ELR (cell line): ENCODE data around the gene ADCK1.
"Not testable (repeated sequence)": the region's sequence is repeated elsewhere in the genome, so short reads cannot be mapped to it uniquely, and the experiment has no call there.

Experiments
- DNase-seq: peaks from one replicate; pipeline ENCODE4 v3.0.0-alpha.2; 2015; ENCODE audit warnings: low read depth

The ADCK1 gene

DNA sequence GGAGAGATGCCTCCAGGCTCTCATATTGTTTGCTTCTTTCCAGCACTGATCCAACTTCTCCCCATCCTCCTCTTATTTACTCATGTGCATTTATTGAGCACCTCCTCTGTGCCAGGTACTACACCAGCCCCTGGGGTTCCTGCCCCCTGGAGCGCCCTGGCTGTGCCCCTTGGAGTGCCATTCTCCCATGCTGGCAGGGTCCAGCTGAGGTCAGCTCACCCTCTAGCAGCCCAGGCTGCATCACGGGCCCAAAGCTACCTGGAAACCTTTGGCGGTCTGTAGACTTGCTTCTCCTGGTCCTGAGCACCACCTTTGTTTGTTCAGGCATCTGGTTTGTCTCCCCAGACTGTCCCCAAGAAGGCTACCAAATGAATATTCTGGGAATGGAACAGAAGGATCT is 67.0 kb downstream of the ADCK1 start:
- no peak for DNase-seq

DNA sequence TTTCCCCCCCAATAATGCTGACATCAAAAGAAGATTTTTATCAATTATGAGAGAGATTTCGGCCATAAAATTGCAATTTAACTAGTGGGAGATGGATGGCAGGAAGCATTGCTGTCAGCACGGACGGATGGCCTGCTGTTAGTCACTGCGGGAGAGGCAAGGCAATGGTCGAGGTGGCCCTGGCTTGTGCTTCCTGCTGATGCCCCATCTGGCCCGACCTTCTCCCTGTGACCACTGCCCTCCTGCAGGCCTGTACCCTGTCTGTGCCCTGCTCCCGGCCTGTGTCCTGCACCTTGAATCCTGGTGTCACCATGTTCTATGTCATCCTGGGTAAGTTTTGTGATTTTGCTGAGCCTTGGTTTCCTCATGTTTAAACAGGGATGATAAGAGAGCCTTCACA is 67.6 kb downstream of the ADCK1 start:
- no peak for DNase-seq

DNA sequence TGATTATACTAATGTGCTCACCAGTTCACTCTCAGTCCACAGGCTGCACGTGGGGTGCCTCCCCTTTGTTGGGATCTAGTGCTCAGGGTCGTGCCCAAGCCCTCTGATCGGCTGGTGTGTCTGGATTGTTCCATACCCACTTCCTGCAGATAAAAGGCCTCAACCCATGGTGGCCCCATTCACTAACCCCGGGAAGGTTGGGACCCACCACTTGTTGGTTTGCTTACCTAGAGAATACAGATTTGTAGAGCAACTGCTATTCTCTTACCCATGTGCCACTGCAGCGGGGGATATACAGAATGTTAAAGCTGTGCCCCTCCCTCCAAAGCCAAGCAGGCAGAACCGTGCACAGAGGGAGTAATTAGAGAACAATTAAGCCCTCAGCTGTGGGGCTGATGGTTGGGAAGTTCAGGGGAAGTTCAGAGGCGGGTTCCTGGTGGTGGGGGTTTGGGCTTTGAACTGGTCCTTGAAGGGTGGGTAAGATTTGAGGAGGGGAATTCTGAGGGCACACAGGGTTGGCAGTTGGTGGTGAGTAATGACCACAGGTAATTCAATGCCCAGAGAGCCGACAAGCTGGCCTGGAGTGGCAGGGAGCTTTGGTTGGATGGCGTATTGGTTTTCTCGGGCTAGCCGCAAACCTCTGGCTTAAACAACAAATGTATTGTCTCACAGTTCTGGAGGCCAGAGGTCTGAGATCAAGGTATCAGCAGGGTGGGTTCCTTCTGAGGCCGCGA is 68.8 kb downstream of the ADCK1 start:
- no peak for DNase-seq

DNA sequence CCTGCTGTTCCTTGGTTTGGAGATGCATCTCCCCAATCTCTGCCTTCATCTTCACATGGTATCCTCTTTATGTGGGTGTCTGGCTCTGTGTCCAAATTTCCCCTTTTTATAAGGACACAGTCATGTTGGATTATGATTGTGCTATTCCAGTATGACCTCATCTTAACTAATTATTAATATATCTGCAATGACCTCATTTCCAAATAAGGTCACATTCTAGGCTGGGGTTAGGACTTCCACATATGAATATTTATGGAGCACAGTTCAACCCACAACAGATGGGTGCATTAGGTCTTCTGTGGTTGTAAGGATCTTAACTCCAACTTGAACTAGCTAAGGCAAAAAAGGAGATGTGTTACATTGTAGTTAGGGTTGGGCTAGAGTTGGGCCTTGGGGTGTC is 69.4 kb downstream of the ADCK1 start:
- DNase-seq: no peak

DNA sequence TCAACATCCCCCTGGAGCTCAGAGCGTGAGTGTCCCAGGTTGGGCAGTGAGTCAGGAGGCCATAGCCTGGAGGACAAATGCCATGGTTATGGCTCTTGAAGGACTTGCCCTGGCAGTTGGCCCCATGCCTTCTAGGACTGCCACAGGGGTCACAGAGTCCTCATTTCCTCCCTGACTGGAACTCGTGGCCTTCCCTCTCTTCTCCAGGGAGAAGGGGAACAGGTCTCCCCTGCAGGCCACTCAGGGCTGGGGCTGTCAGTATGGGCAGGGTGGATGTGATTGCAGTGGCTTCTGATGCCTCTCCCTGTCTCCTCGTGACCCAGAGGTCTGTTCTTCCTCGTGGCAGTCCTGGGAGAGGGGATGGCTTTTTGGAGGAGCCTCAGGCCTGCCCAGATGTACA is 70.7 kb downstream of the ADCK1 start:
- no peak for DNase-seq

DNA sequence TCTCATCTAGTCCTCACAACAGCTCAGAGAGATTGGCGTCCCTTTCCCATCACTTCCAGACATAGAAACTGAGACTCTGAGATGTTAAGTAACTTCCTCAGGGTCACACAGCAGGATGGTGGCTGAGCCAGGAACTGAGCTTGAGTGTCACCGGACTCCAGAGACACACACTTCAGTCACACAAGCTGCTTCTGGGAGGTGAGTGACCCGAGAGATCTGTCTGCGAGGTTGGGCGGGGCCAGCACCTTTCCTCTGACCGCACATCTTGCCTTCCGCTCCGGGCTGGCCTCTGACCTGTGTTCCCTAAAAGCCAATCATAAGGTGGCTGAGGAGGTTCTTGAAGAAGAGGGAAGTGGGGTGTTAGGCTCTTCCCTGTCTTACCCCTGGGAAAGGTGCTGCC is 72.2 kb downstream of the ADCK1 start:
- no peak for DNase-seq

DNA sequence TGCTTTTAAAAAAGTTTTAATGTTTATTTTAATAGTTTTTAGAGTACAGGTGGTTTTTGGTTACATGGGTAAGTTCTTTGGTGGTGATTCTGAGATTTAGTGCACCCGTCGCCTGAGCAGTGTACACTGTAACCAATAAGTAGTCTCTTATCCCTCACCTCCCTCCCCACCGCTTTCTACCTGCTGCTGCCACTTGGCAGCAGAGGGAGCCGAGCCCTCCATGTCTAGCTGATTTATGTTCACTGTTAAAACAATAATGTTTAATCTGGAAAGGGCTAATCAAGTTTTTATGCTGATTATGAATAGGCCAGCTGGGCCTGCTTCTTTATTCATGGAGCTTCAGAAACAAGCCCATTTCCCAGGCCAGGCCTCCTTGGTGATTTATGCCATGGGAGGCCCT is 73.1 kb downstream of the ADCK1 start:
- no peak for DNase-seq

DNA sequence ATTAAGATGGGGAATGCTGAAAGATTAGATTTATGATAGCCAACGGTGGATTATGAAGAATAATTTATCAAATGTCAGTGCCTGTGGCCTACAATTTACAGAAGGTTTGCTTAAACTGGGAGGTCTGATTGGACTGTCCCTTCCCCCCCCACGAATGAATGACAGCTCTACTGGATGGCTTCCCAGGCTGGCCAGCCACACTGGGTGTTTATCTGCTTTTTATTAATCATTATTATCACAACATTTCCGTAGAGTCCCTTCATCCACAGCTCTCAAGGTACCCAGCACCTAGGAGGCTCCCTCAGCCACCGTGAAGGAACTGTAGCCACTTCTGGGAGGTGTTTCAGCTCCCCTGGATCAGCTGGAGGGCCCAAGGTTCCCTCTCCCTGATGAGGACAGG is 78.9 kb downstream of the ADCK1 start:
- no peak for DNase-seq

DNA sequence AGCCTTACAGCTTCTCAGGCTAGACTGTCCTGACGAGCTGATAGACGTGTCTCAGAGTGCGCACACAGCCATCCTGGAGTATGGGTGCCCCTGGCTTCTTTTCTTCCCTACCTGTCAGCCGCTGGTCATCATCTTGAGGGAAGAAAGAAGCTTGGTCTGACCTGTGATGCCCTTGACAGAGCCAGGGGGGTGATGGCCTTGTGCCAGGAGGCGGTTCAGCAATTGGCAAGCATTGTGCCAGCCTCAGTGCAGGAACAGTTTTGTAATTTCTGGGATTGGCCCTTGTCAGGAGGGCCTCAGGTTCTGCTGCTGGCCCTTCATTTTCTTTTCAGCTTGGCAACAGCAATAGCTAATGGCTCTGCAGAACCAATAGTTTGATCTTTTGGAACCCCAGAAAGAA is 80.1 kb downstream of the ADCK1 start:
- no peak for DNase-seq

DNA sequence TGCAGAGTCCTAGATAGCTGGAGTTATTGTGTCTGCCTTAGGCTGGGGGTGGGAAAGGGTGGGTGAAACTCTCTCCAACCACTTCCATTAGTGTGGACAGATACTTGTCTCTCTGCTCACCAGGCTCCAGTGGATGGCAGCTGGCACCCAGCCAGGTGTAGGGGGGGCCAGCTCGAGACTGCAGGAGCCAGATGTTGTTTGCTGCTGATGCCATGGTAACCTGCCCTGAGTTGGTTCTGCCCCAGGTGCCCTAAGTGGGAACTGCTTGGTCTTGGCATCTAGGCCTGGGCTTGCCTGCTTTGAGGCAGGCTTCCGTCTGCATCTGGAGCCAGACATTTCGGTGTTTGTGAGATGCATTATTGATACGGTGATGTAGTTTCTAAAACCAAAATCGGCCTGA is 82.2 kb downstream of the ADCK1 start:
- no peak for DNase-seq

DNA sequence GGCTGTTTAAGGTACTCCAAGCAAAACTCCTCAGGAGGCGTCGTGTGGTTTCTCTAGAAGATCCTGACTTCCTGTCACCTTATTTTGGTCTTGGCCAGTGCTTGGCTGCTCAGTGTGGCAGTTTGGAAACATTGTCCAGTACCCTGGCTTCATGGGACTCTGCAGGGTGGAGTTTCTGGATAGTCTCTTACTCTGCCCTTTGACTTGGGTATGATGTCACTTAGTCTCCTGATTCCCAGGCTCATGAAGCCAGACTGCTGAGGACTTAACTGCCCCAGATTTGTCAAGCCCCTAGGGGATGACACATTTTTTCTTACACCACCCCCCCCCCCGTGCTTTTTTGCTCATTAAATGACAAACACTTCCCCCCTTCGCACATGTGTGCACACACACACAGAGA is 82.7 kb downstream of the ADCK1 start:
- no peak for DNase-seq

DNA sequence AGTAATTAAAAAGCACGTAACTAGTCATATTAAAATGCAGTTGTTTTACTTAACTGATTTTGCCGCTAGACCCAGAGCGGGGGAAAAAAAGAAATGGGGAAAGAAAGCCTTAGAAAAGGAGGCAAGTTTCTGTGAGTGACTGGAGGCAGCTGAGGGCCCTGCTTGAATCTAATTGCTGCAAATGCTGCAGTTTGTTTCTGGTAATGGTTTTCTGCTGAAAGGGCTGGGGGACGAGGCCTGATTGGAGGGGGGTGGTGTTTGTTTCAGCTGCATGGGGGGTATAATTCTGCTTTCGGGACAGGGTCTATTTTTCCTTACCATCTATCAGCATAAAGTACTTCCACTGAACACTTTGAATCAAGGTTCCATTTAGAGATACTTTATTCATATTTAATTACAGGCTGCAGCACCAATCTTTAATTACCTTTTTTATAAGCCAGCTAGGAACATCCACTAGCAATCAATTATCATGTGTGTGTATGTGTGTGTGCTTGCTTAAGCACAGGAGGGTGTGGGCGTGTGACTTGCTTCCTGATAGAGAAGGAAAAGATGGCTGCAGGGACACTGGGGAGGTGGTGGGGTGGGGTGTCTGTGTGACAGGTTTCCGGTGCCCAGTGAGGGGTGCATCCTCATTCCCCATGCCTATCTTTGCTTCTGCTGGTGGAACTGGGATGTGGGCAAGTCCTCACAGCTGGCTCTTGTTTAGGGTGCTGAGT is 83.4 kb downstream of the ADCK1 start:
- no peak for DNase-seq

DNA sequence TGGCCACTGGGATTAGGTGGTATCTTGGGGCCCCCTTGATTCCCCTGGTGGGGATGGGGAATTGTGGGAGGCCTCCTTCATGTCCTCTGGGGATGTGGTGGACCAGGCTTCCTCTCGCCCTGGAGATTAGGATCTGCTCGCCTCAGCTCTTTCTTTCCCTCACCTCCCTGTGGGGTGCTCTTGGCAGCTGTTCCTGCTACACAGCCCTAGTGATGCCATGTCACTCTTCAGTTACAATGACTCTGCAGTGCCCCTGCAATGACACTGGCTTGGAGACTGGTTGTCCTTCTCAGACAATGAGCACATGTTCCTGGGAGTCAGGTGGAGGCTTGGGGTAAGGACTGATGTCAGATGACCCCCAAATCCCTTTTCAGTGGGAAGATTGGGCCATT is 83.9 kb downstream of the ADCK1 start:
- no peak for DNase-seq

DNA sequence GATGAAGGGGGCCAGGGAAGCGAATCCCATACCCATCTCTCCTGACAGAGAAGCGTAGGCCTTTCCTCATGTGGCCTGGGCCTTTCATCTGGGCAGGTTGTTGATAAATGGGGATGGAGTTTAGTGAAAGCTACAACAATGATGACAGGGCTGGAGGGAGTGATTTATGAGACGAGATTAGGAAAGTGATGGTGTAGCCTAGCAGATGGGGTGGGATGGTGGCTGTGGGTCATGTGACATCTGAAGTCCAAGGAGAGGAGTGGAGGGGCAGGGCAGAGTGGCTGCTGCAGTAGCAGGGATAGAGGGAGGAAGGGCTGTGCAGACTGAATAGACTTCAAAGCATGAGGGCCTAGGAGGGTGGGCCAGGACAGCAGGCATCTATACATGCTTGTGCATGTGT is 85.5 kb downstream of the ADCK1 start:
- no peak for DNase-seq

DNA sequence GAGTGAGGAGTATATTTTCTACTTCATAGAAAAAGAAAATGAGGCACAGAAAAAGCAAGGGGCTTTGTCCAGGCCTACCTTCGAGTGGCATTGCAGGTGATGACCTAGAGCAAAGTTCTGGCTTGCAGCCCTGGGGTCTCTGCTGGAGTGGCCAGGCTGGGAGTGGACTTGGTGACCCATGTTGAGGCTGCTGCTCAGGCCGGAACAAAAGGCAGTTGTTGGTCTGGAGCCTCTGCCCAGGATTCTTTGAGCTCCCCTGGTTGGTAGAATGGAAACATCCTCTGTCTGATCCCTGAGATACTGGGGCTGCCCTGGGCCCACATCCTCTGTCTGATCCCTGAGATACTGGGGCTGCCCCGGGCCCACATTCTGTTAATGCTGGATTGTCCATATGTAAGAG is 86.1 kb downstream of the ADCK1 start:
- no peak for DNase-seq

DNA sequence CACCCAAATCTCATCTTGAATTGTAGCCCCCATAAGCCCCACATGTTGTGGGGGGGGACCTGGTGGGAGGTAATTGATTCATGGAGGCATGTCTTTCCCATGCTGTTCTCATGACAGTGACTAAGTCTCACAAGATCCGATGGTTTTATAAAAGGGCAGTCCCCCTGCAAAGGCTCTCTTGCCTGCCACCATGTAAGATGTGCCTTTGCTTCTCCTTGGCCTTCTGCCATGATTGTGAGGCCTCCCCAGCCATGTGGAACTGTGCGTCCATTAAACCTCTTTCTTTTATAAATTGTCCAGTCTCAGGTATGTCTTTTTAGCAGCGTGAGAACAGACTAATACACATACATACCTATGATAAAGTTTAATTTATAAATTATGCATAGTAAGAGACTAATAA is 89.0 kb downstream of the ADCK1 start:
- DNase-seq: not testable (repeated sequence)

DNA sequence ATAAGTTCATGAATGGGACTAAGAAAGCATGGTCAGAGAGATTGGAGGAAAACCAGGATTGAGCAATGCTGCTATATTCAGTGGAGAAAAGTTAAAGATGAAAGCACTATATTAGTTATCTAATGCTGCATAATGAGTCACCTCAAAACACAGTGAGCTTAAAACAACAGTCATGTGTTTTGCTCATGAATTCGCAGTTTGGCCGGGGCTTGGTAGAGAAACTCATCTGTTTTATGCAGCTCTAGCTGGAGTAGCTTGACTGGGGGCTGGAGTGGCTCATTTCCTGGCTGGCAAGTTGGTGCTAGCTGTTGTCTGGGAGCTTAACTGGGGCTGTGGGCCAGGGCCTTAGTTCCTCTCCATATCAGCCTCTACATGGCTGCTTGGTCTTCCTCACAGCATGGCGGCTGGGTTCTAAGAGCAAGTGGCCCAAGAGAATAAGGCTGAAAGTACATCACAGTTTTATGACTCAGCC is 90.1 kb downstream of the ADCK1 start:
- peak; percentile 66 for DNase-seq

DNA sequence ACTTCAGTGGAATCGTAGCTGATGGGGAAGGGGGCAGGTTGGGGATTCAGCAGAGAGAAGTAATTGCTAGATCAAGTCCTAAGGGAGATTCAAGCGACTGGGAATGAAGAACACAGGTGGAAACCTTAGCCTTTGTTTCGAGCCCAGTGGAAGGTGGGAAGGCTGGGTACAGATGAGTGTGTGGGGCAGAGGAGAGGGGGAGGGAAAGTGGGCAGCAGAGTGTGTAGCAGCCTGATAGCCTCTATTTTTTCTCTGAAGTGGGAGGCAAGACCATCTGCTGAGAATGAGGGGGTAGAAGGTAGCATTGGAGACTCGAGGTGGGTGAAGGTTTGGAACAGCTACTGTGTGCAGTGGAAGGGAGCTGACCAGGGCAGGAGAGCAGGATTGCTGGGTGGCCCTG is 91.0 kb downstream of the ADCK1 start:
- no peak for DNase-seq

DNA sequence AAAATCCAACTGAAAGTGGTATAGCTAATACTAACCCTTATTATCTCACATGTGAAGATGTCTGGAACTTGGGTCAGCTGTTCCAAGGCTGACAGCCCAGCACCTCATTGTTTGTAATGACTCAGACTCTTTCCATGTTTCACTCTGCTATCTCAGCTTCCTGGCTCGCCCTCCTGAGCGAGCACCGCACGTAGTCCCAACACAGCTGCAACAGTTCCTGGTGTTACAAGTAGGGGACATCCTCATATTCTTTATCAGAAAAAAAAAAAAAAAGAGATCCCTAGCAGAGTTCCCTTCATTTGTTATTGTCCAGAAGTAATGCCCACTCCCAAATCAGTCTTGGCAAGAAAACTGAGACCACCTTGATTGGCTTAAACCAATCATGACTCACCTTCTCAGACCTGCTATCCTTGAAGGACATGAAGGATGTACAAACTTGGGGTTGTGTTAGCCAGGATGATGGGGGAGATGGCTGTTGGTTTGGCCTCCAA is 92.5 kb downstream of the ADCK1 start:
- DNase-seq: no peak

DNA sequence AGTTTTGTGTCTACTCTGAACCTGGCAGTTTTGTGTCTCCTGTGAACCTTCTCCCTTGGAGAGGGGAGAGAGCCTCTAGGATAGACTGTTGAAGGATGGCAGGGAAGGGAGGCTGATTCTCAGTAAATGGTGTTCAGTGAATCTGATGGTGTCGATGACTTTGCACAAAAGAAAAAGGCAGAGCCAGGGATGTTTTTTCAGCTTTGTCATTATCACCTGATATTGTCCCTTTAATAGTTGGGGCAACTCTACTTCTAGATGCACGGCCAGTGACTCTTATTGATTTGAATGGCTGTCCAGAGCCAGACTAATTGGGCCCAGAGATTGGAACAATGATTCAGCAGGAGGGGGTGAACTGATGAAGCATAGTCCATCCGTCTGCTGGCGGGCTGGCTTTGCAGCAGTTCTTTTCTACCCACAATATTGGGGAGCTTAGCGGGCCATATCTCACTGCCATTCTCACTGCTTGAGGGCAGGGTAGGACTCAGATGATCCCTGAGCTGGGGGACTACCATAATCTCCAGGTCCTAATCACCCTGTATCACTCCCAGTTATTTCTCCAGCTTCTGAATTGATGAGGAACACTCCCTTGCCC is 93.1 kb downstream of the ADCK1 start:
- DNase-seq: no peak

DNA sequence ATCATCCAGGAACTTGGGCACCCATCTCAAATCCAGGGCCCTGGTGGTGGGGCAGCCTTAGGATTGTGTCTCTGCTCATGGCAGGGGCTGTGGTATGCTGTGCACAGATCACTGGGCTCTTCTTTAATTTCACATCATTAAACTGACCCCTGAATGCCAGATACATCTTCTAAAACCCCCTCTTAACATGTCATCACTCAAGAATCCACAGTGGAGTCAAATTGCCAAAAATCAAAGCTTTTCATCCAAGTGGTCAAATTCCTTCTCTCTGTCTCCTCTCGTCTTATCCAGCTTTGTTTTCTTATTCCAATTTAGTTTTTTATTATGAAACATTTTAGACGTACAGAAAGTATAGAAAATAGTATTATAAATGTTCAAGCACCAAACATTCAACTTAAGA is 97.5 kb downstream of the ADCK1 start:
- DNase-seq: no peak

DNA sequence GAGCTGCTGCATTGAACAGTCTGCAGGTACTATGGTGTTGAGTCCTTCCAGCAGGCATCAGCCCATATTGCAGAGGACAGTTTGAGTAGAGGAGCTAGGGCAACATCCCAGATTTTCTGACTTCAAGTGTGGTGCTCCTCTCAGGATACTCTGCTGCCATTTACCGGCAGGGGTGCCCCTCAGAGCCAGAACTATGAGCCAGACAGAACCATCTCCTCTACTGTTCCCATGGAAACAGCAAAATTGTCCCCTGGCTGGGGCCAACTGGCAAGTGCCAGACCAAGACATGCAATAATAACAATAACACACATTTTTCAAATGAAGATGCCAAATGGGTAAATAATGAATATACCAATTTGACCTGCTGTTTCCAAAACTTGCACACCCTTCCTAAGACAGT is 102.9 kb downstream of the ADCK1 start:
- no peak for DNase-seq

DNA sequence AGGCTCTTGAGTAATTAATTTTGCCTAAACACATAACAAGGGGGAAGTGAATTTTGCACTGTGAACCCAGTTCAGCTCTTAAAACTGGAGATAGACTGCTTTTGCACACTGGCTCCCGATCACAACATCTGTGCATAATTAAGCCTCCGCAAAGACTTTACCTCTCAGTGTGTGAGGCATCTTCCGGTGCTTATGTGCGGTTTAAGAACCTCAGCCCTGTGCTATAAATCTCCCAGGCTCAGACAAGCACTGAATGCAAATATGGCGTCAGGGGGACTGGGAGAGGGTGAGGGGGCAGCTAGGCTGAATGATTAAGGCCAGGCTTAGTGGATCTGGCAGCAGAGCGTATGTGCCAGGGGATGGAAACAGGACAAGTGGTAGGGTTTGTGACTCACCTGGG is 103.3 kb downstream of the ADCK1 start:
- DNase-seq: peak; percentile 35
